Measurements from ENCODE around the gene MAP3K5. TPM values are rescaled to one million over a fixed set of nuclear protein-coding genes. Genes with fewer than 3 reads are reported as not detected.

Gene MAP3K5
- total and polyA plus RNA-seq, 2 donors (not counting 1 experiment from before 2014, with no cell fraction given) = 10.9 to 62.6 TPM

- TF ChIP-seq EZH2 (IDR thresholded peaks at IDR 0.05; ENCODE audit: low read length, missing control alignments) = no peak
- no peak for TF ChIP-seq CTCF (conservative IDR thresholded peaks at IDR 0.05 in 1 of 2, IDR thresholded peaks at IDR 0.05 in 1 of 2; ENCODE audit: low read depth in 1 of 2, low read length in 2 of 2)
- Histone ChIP-seq H3K27ac (ENCODE audit: insufficient read depth, low read length) (no peak overlapping the region), H3K27me3 (ENCODE audit: control insufficient read depth, insufficient read depth, low read length) (no peaks in the 10 kb centered on the region), H3K4me3 (replicated peaks in 1 of 4; ENCODE audit: control extremely low read depth in 1 of 4, insufficient read depth in 1 of 4, low read depth in 3 of 4, low read length in 4 of 4) (no peak overlapping the region), H3K9ac (ENCODE audit: insufficient read depth, low read length) (no peak overlapping the region), H3K4me2 (ENCODE audit: extremely low read depth, insufficient read depth, low read length) (no peak overlapping the region), H3K36me3 (ENCODE audit: control insufficient read depth, insufficient read depth, low read length) (no peaks in the 10 kb centered on the region), H3K79me2 (ENCODE audit: control insufficient read depth, insufficient read depth, low read length) (no peaks in the 10 kb centered on the region), H4K20me1 (ENCODE audit: control insufficient read depth, extremely low read depth, insufficient read depth, low read length) (no peaks in the 10 kb centered on the region), H3K4me1 (ENCODE audit: control insufficient read depth, extremely low read depth, insufficient read depth, low read length) (peaks cover 2% of the 10 kb centered on the region), H3K9me3 (ENCODE audit: control insufficient read depth, insufficient read depth, low read depth, low read length) (no peaks in the 10 kb centered on the region), H2AFZ (ENCODE audit: low read length) (no peak overlapping the region)
- DNase-seq (ENCODE audit: low read depth in 2 of 2) = no peak
Observed at GRCh38 chr6:136546331-136546730, 245.9 kb downstream of the MAP3K5 start.

- Histone ChIP-seq H3K4me1 (ENCODE audit: control insufficient read depth, extremely low read depth, insufficient read depth, low read length) (no peaks in the 10 kb centered on the region), H3K4me3 (replicated peaks in 1 of 4; ENCODE audit: control extremely low read depth in 1 of 4, insufficient read depth in 1 of 4, low read depth in 3 of 4, low read length in 4 of 4) (no peak overlapping the region), H2AFZ (ENCODE audit: low read length) (no peak overlapping the region), H3K9ac (ENCODE audit: insufficient read depth, low read length) (no peak overlapping the region), H3K4me2 (ENCODE audit: extremely low read depth, insufficient read depth, low read length) (no peak overlapping the region), H3K27me3 (ENCODE audit: control insufficient read depth, insufficient read depth, low read length) (no peaks in the 10 kb centered on the region), H4K20me1 (ENCODE audit: control insufficient read depth, extremely low read depth, insufficient read depth, low read length) (no peaks in the 10 kb centered on the region), H3K79me2 (ENCODE audit: control insufficient read depth, insufficient read depth, low read length) (no peaks in the 10 kb centered on the region), H3K27ac (ENCODE audit: insufficient read depth, low read length) (no peak overlapping the region), H3K36me3 (ENCODE audit: control insufficient read depth, insufficient read depth, low read length) (no peaks in the 10 kb centered on the region), H3K9me3 (ENCODE audit: control insufficient read depth, insufficient read depth, low read depth, low read length) (no peaks in the 10 kb centered on the region)
- DNase-seq (ENCODE audit: low read depth in 2 of 2) = no peak
- TF ChIP-seq CTCF (conservative IDR thresholded peaks at IDR 0.05 in 1 of 2, IDR thresholded peaks at IDR 0.05 in 1 of 2; ENCODE audit: low read depth in 1 of 2, low read length in 2 of 2) = no peak
- TF ChIP-seq EZH2 (IDR thresholded peaks at IDR 0.05; ENCODE audit: low read length, missing control alignments) = no peak
Observed at GRCh38 chr6:136544326-136544725, 248.0 kb downstream of the MAP3K5 start.

- H3K79me2 ChIP-seq (ENCODE audit: control insufficient read depth, insufficient read depth, low read length) = no peaks in the 10 kb centered on the region
Observed at GRCh38 chr6:136541395-136541794, 250.9 kb downstream of the MAP3K5 start.

More at GRCh38 chr6:136541395-136541794, 250.9 kb downstream of the MAP3K5 start:
- Histone ChIP-seq H3K27ac (ENCODE audit: insufficient read depth, low read length) (no peak overlapping the region), H4K20me1 (ENCODE audit: control insufficient read depth, extremely low read depth, insufficient read depth, low read length) (no peaks in the 10 kb centered on the region), H3K36me3 (ENCODE audit: control insufficient read depth, insufficient read depth, low read length) (no peaks in the 10 kb centered on the region), H3K4me1 (ENCODE audit: control insufficient read depth, extremely low read depth, insufficient read depth, low read length) (no peaks in the 10 kb centered on the region), H3K4me3 (replicated peaks in 1 of 4; ENCODE audit: control extremely low read depth in 1 of 4, insufficient read depth in 1 of 4, low read depth in 3 of 4, low read length in 4 of 4) (no peak overlapping the region), H3K9ac (ENCODE audit: insufficient read depth, low read length) (no peak overlapping the region), H3K9me3 (ENCODE audit: control insufficient read depth, insufficient read depth, low read depth, low read length) (no peaks in the 10 kb centered on the region), H3K27me3 (ENCODE audit: control insufficient read depth, insufficient read depth, low read length) (no peaks in the 10 kb centered on the region), H2AFZ (ENCODE audit: low read length) (no peak overlapping the region), H3K4me2 (ENCODE audit: extremely low read depth, insufficient read depth, low read length) (no peak overlapping the region)
- TF ChIP-seq EZH2 (IDR thresholded peaks at IDR 0.05; ENCODE audit: low read length, missing control alignments) = no peak
- no peak for TF ChIP-seq CTCF (conservative IDR thresholded peaks at IDR 0.05 in 1 of 2, IDR thresholded peaks at IDR 0.05 in 1 of 2; ENCODE audit: low read depth in 1 of 2, low read length in 2 of 2)
- DNase-seq (ENCODE audit: low read depth in 2 of 2) = no peak
